GM21619 (cell line): ENCODE results near the gene SMIM1.

Experiments used
- ATAC-seq: cut with Tn5 transposase; IDR thresholded peaks from one replicate; pipeline ENCODE4 v1.9.1; 2021; ENCODE audit not compliant: unreplicated experiment

SMIM1 gene

GRCh38 chr1:3817821-3818597 is 45.5 kb downstream of the SMIM1 start:
- no peak for ATAC-seq

- ATAC-seq, result no peak
These were observed 47.2 kb downstream of the SMIM1 start for GRCh38 chr1:3819771-3820200.

GRCh38 chr1:3820316-3820715 is 47.8 kb downstream of the SMIM1 start:
- ATAC-seq, result no peak

- ATAC-seq, result no peak
These were observed 48.5 kb downstream of the SMIM1 start for GRCh38 chr1:3821004-3821403.

- ATAC-seq, result no peak
These were observed 48.9 kb downstream of the SMIM1 start for GRCh38 chr1:3821447-3821846.

GRCh38 chr1:3821908-3822307 is 49.4 kb downstream of the SMIM1 start:
- ATAC-seq, result no peak

GRCh38 chr1:3822421-3822820 is 49.9 kb downstream of the SMIM1 start:
- no peak for ATAC-seq

GRCh38 chr1:3824650-3825049 is 52.1 kb downstream of the SMIM1 start:
- ATAC-seq, result no peak

- no peak for ATAC-seq
These were observed 52.8 kb downstream of the SMIM1 start for GRCh38 chr1:3825356-3825755.
